Neuron (in vitro differentiated cells): ENCODE results near the gene CMTM7.
"Not testable (repeated sequence)": the region's sequence is repeated elsewhere in the genome, so short reads cannot be mapped to it uniquely, and the experiment has no call there.

Experiments used
- H2AFZ ChIP-seq: one replicate; pipeline ENCODE4 v1.6.1; 2013; ENCODE audit warnings: low read depth, mild to moderate bottlenecking, inconsistent platforms, low read length, moderate library complexity
- H3K27me3 ChIP-seq: one replicate; pipeline ENCODE4 v1.6.1; 2013; ENCODE audit warnings: low read length; ENCODE audit not compliant: insufficient read depth
- H3K36me3 ChIP-seq: one replicate; pipeline ENCODE4 v1.6.1; 2013; ENCODE audit warnings: low read length; ENCODE audit not compliant: insufficient read depth
- H3K4me1 ChIP-seq: one replicate; pipeline ENCODE4 v1.6.1; 2013; ENCODE audit warnings: low read length; ENCODE audit not compliant: insufficient read depth
- H3K4me3 ChIP-seq: 2 replicates; pipeline ENCODE4 v1.5.1; 2013; ENCODE audit warnings: mild to moderate bottlenecking, low read length, moderate library complexity
- H3K9me3 ChIP-seq: one replicate; pipeline ENCODE4 v1.6.1; 2013; ENCODE audit warnings: low read length

Gene CMTM7

DNA sequence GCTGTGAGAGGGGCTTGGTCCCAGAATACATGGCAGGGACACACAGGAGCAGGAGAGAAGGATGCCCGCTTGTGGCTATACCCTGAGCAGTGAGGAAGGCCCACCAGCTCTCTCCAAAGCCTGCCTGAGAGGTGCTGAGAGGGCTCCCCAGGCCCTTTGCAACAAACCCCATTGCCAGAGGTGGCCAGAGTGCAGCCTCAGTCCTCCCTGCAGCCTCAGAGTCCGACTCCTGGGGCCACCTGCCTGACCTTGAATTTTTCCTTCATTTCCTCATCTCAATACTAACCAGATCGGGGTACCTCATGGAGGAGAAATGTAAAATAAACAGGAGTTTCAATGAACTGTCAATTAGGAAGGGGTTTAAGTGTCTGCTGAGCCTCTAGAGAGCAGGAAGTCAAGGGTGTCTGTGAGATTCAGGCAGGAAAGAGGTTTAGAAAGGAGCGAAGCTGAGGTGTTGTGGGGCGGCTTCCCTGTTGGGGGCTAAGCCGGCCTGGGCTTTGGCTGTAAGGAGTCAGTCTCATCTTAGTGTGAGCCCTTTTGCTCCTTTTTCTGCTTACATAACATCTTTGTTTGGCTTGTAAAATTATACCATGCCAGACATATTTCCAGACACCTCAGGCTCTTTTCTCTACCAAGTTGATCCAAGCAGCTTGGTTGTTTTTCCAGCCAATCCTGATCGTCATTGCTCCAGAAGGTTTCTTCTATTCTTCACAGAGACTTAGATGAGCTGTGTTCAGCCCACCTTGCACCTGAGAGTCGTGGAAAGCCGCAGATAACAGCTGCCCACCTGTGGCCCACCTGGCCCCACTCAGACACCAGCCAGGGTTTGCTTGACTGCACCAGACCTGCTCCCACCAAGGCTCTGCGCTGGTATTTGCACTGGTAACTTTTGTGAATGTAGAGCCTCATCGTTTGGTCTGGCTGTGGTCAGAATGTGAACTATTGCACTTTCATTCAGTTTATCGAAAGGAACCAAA, 36.7 kb downstream of the CMTM7 start:
- Histone ChIP-seq H3K27me3 (no peaks in the 10 kb centered on the region), H2AFZ (no peak overlapping the region), H3K4me3 (no peak overlapping the region), H3K9me3 (peaks cover 4% of the 10 kb centered on the region), H3K36me3 (no peaks in the 10 kb centered on the region), H3K4me1 (no peaks in the 10 kb centered on the region)

DNA sequence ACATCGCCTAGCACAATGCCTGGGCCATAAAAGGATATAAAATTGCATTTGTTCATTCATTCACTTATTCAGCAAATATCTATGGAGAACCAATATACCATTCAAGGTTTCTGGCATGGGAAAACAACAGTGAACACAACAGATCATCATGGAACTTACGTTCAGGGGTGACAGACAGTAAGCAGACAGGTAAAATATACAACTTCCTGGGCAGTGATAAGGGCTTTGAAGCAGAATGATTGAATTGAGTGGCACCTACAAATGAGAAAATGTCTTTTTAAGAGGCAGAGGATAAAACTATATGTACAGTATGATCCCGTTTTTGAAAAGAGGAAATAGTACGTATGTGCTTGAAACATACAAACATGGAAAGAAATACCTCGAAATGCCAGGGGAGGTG, 39.2 kb downstream of the CMTM7 start:
- Histone ChIP-seq H3K4me1 (no peaks in the 10 kb centered on the region), H2AFZ (no peak overlapping the region), H3K36me3 (no peaks in the 10 kb centered on the region), H3K9me3 (no peaks in the 10 kb centered on the region), H3K4me3 (no peak overlapping the region), H3K27me3 (no peaks in the 10 kb centered on the region)

DNA sequence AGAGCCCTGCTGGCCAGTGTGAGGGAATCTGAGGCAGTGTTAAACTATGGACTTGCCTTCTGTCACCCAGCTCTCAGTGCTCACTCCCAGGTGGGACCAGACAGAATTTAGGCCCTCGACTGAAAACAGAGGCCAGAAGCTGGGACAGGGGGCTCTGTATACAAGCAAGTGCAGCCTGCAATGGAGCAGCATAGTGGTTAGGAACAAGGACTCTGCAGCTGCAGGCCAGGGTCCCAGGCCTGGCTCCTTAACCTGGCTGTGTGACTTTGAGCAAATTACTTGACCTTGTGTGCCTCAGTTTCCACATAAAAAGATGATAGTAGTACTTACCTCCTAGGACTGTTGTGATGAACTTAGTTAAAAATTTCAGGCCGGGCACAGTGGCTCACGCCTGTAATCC, 39.8 kb downstream of the CMTM7 start:
- Histone ChIP-seq H3K4me3 (no peak overlapping the region), H2AFZ (no peak overlapping the region), H3K36me3 (no peaks in the 10 kb centered on the region), H3K4me1 (no peaks in the 10 kb centered on the region), H3K27me3 (no peaks in the 10 kb centered on the region), H3K9me3 (no peaks in the 10 kb centered on the region)

DNA sequence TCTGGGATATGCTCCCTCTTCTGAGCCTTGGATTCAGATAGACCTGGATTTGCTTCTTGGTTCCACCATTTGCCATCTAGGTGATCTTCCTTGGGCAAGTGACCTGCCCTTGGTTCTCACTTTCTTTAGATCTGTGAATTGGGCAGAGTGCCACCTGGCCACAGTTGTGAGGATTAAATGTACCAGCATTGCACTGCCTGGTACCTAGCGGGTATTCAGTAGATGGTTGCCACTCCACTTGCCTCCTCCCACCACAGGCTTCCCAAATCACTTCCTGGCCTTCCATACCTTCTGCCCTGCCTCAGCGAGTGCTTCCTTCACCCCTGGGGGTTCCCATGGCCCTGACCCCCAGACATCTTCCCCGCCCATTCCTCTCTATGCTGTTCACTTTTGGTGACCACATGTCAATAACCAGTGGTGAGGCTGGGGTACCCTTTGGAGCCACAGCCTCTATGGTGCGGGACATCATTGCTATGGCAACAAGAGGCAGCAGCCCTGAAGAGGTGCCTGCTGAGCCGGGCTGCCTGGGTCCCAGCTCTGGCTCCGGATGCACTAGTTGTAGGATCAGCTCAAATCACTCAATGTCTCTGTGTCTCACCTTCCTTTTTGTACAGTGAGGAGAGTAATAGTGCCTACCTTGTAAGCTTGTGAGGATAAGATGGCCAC, 40.5 kb downstream of the CMTM7 start:
- Histone ChIP-seq H3K4me3 (no peak overlapping the region), H2AFZ (no peak overlapping the region), H3K4me1 (no peaks in the 10 kb centered on the region), H3K27me3 (no peaks in the 10 kb centered on the region), H3K9me3 (no peaks in the 10 kb centered on the region), H3K36me3 (no peaks in the 10 kb centered on the region)

DNA sequence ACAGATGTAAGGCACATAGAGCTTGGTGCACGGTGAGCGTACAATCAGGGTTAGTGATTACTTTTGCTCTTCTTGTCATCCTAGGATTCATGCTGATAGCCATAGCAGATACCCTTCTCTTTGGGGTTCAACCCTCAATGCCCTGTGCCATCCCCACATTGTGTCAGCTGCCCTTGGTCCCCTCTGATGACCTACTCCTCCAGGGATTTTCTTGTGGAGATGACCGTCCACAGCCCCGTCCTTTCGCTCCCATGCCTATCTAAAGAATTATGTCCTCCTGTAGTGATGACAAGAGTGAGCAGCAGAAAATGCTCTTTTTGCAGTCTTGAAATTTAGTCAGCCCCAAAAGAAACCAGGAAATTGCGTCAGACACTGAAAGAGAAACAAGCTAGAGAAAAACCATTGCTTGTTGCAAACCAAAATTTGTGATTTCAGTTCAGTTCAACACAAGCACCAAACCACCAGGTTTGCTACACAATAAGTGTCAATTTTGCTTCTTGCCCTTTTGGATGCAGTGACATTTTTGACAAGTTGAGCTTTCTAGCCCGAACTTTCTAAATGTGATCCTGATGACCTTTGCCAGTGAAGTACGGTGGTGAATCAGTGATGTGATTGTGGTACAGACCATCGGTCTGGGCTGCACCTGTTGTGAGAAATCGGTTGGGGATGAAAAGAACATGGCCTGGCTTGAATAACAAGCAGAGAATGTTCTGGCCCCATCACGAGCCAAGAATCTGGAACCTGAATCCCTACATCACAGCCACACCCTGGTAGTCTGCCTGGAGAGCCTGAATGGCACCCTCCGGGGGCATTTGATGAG, 41.3 kb downstream of the CMTM7 start:
- no peaks in the 10 kb centered on the region for H3K4me1 ChIP-seq
- no peaks in the 10 kb centered on the region for H3K9me3 ChIP-seq
- H2AFZ ChIP-seq: no peak overlapping the region
- no peaks in the 10 kb centered on the region for H3K36me3 ChIP-seq
- no peak overlapping the region for H3K4me3 ChIP-seq
- no peaks in the 10 kb centered on the region for H3K27me3 ChIP-seq

DNA sequence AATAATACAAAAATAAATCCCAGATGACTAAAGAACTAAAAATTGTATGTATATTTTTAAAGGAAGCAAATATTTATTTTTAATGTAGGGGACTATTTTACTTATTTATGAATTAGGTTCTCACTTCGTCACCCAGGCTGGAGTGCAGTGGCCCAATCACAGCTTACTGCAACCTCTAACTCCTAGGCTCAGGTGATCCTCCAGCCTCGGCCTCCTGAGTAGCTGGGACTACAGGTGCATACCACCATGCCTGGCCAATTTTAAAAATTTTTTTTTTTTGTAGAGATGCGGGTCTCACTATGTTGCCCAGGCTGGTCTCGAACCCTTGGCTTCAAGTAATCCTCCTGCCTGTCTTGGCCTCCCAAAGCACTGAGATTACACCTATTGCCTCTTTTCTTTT, 42.6 kb downstream of the CMTM7 start:
- H3K9me3 ChIP-seq: no peaks in the 10 kb centered on the region
- H3K36me3 ChIP-seq: no peaks in the 10 kb centered on the region
- H2AFZ ChIP-seq: no peak overlapping the region
- no peaks in the 10 kb centered on the region for H3K4me1 ChIP-seq
- no peak overlapping the region for H3K4me3 ChIP-seq
- no peaks in the 10 kb centered on the region for H3K27me3 ChIP-seq

DNA sequence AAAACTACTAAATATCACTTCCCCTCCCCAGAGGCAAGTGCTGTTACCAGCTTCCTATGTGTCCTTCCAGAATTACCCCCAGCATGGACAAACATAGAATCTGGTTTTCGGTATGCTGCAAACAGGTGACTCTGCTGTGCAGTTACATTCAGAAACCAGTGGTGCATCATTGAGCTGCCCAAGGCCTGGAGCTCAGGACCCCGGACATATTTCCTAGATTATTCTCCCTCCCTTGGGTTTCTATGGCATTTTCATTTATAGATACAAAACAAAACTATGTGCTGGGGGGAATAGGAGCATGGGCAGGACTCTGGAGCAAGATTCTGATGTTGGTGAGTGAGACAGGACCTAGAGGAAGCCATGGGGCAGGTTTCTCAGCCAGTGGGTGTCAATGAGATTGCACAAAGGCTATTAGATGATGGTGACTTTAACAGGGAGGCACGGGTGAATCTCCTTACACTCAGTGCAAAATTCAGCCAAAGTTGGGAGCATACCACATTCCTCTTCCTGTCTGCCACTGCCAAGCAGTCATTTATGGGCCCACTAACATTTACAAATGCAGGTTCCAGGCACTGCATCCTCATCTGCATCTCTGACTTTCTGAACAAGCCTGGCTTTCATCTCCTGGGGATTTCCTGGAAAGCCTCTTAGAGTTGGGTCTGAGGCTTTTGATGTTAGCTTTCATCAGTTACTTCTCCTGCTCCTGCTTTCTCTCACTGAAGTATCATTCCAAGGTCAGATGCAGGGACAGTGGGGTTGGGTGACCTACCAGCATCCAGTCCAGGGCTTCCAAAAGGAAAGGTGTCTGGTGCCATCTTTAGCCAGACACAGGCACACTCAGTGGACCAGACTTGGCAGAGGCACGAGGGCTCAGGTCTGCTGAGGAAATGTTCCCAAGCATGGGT, 44.5 kb downstream of the CMTM7 start:
- Histone ChIP-seq H3K4me1 (no peaks in the 10 kb centered on the region), H3K4me3 (no peak overlapping the region), H2AFZ (no peak overlapping the region), H3K27me3 (no peaks in the 10 kb centered on the region), H3K9me3 (no peaks in the 10 kb centered on the region), H3K36me3 (no peaks in the 10 kb centered on the region)

DNA sequence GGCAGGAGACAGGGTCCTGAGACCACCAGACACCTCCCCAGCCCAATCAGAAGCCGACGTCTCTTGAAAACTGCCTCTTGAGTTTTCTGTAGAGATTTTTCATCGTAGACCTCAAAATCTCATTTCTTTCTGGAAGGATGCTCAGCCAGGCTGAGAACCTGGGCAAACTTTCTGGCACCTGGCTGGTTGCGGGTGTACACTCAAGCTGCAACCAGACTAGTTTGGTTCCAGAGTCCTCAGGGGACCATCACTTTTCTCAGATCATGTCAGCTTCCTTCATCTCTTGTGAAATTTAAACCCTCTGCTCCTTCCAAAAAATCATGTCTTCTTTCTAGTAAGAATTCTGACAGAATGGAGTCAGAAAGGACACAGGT, 45.1 kb downstream of the CMTM7 start:
- H3K27me3 ChIP-seq: no peaks in the 10 kb centered on the region
- H3K9me3 ChIP-seq: peaks cover under 1% of the 10 kb centered on the region
- H3K4me1 ChIP-seq: no peaks in the 10 kb centered on the region
- H3K36me3 ChIP-seq: no peaks in the 10 kb centered on the region
- H3K4me3 ChIP-seq: no peak overlapping the region
- H2AFZ ChIP-seq: no peak overlapping the region

DNA sequence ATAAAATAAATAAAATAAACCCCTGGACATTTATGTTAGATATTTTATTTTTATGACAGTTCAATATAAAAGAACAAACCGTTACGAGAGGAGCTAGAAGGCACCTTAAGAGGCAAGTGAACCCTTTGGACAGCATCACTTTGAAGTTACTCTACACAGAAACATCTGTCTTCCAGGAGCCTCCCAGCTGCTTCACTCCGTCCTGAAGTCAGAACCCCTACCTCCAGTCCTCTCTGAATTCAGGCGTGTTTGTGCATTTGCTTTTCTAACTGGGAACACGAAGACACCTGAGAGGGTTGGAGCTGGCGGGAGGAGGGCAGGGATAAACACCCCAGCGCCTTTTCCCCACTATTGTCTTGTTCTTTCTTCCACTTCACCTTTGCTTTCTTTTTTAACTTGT, 46.2 kb downstream of the CMTM7 start:
- peaks cover 2% of the 10 kb centered on the region for H3K36me3 ChIP-seq

DNA sequence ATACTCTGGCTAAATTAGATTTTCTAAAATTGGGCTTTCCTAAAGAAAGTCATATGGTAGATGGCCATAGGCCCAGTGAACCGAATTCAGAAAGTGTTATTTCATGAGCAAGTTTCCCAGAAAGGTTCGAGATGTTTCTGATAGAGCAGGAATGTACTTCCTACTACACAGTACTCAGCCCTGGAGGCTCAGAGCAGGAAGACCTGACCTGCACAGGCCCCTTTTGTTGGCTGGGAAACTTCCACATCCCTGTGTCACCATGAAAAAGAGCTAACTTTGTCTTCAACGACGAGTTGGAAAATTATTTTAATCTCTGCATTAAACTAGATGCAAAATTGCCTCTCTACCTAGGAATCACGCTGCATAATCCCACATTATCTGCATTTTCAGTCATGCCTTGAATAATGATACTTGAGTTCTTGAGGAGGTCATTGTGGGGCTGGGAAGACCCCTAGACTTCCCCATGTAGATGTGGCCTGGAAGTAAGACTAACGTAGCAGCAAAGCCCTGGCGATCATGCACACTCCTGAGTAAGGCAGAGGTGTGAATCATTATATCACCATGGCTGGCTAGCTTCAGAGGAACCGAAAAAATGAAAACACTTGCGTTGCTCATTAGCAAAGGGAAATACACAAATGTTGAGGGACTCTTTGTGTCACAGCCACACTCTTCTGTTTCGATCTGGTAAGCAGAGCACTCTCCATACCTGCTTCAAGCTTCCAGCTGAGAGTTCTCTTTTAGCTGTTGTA, 47.1 kb downstream of the CMTM7 start:
- H3K4me3 ChIP-seq: no peak overlapping the region
- peaks cover 8% of the 10 kb centered on the region for H3K36me3 ChIP-seq
- H3K4me1 ChIP-seq: no peaks in the 10 kb centered on the region
- no peaks in the 10 kb centered on the region for H3K27me3 ChIP-seq
- H2AFZ ChIP-seq: no peak overlapping the region
- H3K9me3 ChIP-seq: peaks cover 3% of the 10 kb centered on the region

More for the DNA sequence above, 46.2 kb downstream of the CMTM7 start:
- Histone ChIP-seq H3K9me3 (peaks cover 3% of the 10 kb centered on the region), H3K27me3 (no peaks in the 10 kb centered on the region), H3K4me1 (no peaks in the 10 kb centered on the region), H3K4me3 (no peak overlapping the region), H2AFZ (no peak overlapping the region)

DNA sequence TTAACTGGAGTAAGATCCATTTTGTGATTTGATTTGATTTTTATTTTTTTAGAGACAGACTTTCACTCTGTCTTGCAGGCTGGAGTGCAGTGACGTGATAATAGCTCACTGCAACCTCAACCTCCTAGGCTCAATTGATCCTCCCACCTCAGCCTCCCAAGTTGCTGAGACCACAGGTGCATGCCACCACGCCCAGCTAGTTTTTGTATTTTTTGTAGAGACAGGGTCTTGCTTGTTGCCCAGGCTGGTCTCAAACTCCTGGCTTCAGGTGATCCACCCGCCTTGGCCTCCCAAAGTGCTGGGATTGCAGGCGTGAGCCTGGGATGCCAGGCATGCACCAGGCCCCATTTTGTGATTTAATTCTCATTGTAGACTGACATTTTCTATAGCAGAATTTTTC, 47.8 kb downstream of the CMTM7 start:
- not testable (repeated sequence) for H3K27me3 ChIP-seq, H3K4me3 ChIP-seq, H2AFZ ChIP-seq, H3K4me1 ChIP-seq, H3K9me3 ChIP-seq
- peaks cover 11% of the 10 kb centered on the region for H3K36me3 ChIP-seq
